Measurements from ENCODE around the gene CAMTA1. TPM values are rescaled to one million over a fixed set of nuclear protein-coding genes. Genes with fewer than 3 reads are reported as not detected.

Gene CAMTA1
- total and polyA plus RNA-seq, 4 donors = 18.0 to 93.5 (median 35.8) TPM

- TF ChIP-seq MAX (IDR thresholded peaks at IDR 0.05) (no peak), FOXA1 (IDR thresholded peaks at IDR 0.05) (no peak), ZBTB33 (IDR thresholded peaks at IDR 0.05) (no peak), GABPA (IDR thresholded peaks at IDR 0.05 in 1 of 2, conservative IDR thresholded peaks at IDR 0.05 in 1 of 2) (no peak), EGR1 (IDR thresholded peaks at IDR 0.05; ENCODE audit: low read depth in 2 of 2) (no peak), HNF4A (conservative IDR thresholded peaks at IDR 0.05) (no peak), CTCF (IDR thresholded peaks at IDR 0.05; ENCODE audit: low read depth, low read length, missing input control) (no peak), FOXA2 (IDR thresholded peaks at IDR 0.05) (no peak)
- Histone ChIP-seq H3K36me3 (ENCODE audit: control insufficient read depth in 4 of 4, insufficient read depth in 3 of 4, low read depth in 1 of 4, low read length in 3 of 4) (no peaks in the 10 kb centered on the region), H3K9me3 (ENCODE audit: control insufficient read depth in 4 of 4, low read length in 3 of 4) (no peaks in the 10 kb centered on the region), H3K27ac (ENCODE audit: low read depth in 1 of 2, low read length in 2 of 2) (no peak overlapping the region), H3K4me1 (ENCODE audit: control insufficient read depth in 4 of 4, insufficient read depth in 4 of 4, low read length in 3 of 4) (no peaks in the 10 kb centered on the region), H3K9ac (ENCODE audit: low read depth in 1 of 2, low read length in 2 of 2) (no peak overlapping the region), H3K4me3 (ENCODE audit: low read depth in 1 of 3, low read length in 3 of 3) (no peak overlapping the region), H3K27me3 (ENCODE audit: control insufficient read depth in 4 of 4, insufficient read depth in 4 of 4, low read length in 3 of 4) (no peaks in the 10 kb centered on the region)
- 58% methylated on average over 6 of the region's 6 CpGs for WGBS
- no peak for DNase-seq (ENCODE audit: low spot score)
These were observed 575.3 kb downstream of the CAMTA1 start for GRCh38 chr1:7360526-7360925.

GRCh38 chr1:7362947-7363346 lies 577.7 kb downstream of the CAMTA1 start:
- no peaks in the 10 kb centered on the region for H3K27me3 ChIP-seq (ENCODE audit: control insufficient read depth in 4 of 4, insufficient read depth in 4 of 4, low read length in 3 of 4)
- H3K9ac ChIP-seq (ENCODE audit: low read depth in 1 of 2, low read length in 2 of 2) = no peak overlapping the region
- TF ChIP-seq GABPA (IDR thresholded peaks at IDR 0.05 in 1 of 2, conservative IDR thresholded peaks at IDR 0.05 in 1 of 2) = no peak
- TF ChIP-seq HNF4A (conservative IDR thresholded peaks at IDR 0.05) = no peak
- no peak for TF ChIP-seq RXRA (IDR thresholded peaks at IDR 0.05)
- no peak for TF ChIP-seq TAF1 (conservative IDR thresholded peaks at IDR 0.05)
- no peak for TF ChIP-seq NR2F2 (IDR thresholded peaks at IDR 0.05)
- no peak for TF ChIP-seq ZBTB33 (IDR thresholded peaks at IDR 0.05)
- TF ChIP-seq RAD21 (IDR thresholded peaks at IDR 0.05) = no peak
- TF ChIP-seq HNF4G (IDR thresholded peaks at IDR 0.05) = no peak
- no peak for TF ChIP-seq CTCF (IDR thresholded peaks at IDR 0.05; ENCODE audit: low read depth, low read length, missing input control)
- no peak for TF ChIP-seq ATF3 (IDR thresholded peaks at IDR 0.05)
- TF ChIP-seq FOXA2 (IDR thresholded peaks at IDR 0.05) = no peak
- no peak for DNase-seq (ENCODE audit: low spot score)
- no peak overlapping the region for H3K27ac ChIP-seq (ENCODE audit: low read depth in 1 of 2, low read length in 2 of 2)
- no peaks in the 10 kb centered on the region for H3K36me3 ChIP-seq (ENCODE audit: control insufficient read depth in 4 of 4, insufficient read depth in 3 of 4, low read depth in 1 of 4, low read length in 3 of 4)
- peaks cover 0 to 12% (median 9%) of the 10 kb centered on the region in 4 donors for H3K4me1 ChIP-seq (ENCODE audit: control insufficient read depth in 4 of 4, insufficient read depth in 4 of 4, low read length in 3 of 4)
- H3K9me3 ChIP-seq (ENCODE audit: control insufficient read depth in 4 of 4, low read length in 3 of 4) = no peaks in the 10 kb centered on the region
- H3K4me3 ChIP-seq (ENCODE audit: low read depth in 1 of 3, low read length in 3 of 3) = no peak overlapping the region
- 85% methylated on average over 4 of the region's 4 CpGs for WGBS

Data from liver (tissue), 9 donors.